Measurements from ENCODE around the gene LY86.

The LY86 gene

GRCh38 chr6:6623553-6623952 lies 35.0 kb downstream of the LY86 start:
- DNase-seq (ENCODE audit: low spot score): no peak

- DNase-seq (ENCODE audit: low spot score): no peak
Observed at GRCh38 chr6:6624269-6624990, 35.9 kb downstream of the LY86 start.

GRCh38 chr6:6626187-6626586 lies 37.7 kb downstream of the LY86 start:
- no peak for DNase-seq (ENCODE audit: low spot score)

DNA sequence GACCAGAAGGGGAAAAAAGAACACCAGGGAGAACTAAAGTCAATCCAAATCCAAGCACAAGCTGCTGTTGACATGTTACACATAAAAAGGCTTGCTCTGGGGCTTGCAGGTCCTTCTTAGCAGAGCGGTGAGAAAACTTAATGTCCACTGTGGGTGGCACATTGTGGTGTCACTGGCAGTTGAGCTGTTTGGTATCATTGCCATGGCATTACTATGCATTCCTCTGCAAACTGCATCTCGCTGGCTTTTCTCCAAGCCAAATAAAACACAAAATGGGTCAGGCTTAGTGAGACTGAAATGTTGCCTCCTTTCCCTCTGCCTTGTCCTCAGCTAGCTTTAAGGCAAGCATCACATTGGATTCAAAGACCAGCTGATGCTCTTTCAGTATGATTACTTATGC lies 40.9 kb downstream of the LY86 start:
- no peak for DNase-seq (ENCODE audit: low spot score)

DNA sequence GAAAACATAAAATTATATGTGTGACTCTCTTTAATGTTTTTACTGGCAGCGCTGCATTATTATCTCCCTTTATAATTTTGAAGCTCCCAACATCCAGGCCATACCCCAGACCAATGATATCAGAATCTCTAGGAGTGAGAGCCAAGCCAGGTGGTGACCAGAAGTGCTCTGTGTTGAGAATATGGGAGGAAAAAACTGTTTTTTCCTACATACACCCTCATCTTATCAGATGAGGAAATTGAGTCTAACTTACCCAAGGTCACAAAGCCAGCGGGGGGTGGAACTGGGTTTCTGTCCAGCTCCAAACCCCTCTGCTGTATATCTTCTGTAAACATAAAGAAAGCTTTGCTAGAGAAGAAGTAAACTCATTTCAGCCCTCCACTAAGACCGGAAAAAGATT lies 42.5 kb downstream of the LY86 start:
- no peak for DNase-seq (ENCODE audit: low spot score)

DNA sequence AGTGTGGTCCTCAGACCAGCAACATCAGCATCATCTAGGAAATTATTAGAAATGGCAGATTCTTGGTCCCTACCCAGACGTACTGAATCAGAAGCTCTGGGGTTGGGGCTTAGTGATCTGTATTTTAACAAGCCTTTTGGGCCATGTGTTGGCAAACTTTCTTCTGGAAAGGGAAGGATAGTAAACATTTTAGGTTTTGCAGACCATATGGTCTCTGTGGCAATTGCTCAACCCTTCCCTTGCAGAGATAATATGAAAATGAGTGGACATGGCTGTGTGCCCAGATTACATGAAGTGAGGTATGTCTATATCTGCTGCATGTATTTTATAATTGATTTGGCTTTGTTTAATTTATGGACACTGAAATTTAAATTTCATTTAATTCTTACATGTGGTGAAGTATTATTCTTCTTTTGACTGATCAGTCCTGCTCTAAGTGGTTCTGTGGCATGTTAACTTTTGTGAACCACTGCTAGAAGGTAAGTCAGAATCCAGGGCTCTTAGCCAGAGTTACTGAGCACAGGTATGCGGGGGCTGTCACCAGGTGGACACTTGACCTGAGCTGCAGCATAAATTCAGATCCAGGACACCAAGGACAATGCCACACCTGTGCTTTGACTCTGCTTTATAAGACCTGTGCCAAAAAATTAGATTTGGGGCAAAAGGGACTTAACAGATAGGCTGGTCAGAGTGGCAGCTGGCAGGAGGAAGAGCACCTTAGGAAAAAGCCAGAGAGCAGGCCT lies 43.2 kb downstream of the LY86 start:
- DNase-seq (ENCODE audit: low spot score): no peak

- no peak for DNase-seq (ENCODE audit: low spot score)
Observed at GRCh38 chr6:6633898-6634734, 45.6 kb downstream of the LY86 start.

DNA sequence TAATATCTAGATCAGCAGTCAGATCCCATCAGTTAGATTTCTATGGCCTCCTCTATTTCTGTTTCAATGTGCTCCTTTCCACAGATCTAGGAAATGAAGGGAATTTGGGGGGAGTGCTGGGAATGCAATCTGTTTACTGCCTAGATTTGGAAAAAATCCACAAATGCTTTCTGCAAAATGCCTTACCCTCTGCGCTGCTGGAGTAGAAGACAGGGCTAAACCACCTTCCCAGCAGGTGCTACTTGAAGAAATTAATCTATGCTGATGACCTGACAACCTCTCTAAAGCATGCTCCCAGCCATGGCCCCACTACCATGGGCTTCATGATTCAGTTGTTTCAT lies 46.2 kb downstream of the LY86 start:
- no peak for DNase-seq (ENCODE audit: low spot score)

- DNase-seq (ENCODE audit: low spot score): no peak
Observed at GRCh38 chr6:6635291-6635690, 46.8 kb downstream of the LY86 start.

- DNase-seq (ENCODE audit: low spot score): no peak
Observed at GRCh38 chr6:6635869-6636268, 47.3 kb downstream of the LY86 start.

GRCh38 chr6:6639572-6639971 lies 51.1 kb downstream of the LY86 start:
- DNase-seq (ENCODE audit: low spot score): no peak

DNA sequence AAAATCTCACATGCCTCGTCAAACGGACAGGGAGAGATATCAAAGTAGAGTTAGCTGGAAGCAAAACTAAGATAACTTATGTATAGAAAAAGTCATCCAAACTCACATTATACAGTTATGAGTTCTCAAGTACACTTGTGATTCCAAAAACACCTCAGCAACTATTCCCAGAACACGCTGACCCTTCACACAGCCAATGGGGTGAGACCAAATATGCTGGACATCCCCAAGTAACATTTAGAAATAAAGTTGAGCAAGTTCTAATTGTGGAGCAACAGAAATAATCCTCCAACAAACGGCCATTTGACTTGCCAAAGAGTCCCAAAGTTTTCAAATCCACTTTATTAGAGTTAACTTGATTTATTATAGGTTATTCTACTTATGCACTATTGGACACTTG lies 52.4 kb downstream of the LY86 start:
- no peak for DNase-seq (ENCODE audit: low spot score)

DNA sequence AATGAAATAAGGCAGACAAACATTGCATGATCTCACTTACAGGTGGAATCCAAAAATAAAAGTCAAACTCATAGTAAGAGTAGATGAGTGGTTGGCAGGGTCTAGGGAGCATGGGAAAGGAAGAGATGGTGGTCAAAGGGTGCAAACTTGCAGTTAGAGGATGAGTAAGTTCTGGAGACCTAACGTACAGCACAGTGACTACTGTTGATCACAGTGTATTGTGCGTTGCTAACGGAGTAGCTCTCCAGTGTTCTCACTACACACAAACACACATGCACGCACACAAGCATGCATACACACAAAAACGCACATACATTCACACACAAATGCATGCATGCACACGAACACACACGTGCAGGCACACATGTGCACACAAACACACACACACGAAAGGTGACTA lies 54.9 kb downstream of the LY86 start:
- DNase-seq (ENCODE audit: low spot score): no peak

GRCh38 chr6:6645261-6645917 lies 56.9 kb downstream of the LY86 start:
- no peak for DNase-seq (ENCODE audit: low spot score)

- no peak for DNase-seq (ENCODE audit: low spot score)
Observed at GRCh38 chr6:6646384-6646783, 57.9 kb downstream of the LY86 start.

- no peak for DNase-seq (ENCODE audit: low spot score)
Observed at GRCh38 chr6:6646859-6647258, 58.3 kb downstream of the LY86 start.

GRCh38 chr6:6648692-6649343 lies 60.3 kb downstream of the LY86 start:
- DNase-seq (ENCODE audit: low spot score): no peak

DNA sequence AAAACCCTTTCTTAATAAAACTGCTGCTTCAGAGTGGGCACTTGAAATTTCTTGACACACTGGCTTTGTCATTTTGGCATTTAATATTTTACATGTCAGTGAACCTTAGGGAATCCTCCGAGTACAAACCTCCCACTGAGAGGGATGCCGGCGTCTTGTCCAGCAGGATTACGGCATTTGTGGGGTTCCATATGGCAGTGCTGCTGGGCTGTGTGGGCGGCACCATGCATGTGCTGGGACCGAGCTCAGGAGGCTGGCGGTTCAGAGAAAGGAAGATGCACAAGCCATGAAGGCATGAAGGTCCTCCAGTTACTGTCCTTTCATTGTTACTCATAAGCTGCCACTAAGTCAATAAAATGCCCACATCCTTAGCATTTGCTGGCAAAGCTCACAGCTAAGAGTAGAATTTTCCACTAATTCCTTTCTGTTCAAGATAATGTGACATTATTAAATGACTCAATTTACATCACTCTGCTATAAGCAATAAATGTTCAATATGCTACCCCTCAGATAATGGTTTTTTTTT lies 61.4 kb downstream of the LY86 start:
- DNase-seq (ENCODE audit: low spot score): no peak

- DNase-seq (ENCODE audit: low spot score): no peak
Observed at GRCh38 chr6:6650839-6651238, 62.3 kb downstream of the LY86 start.

- DNase-seq (ENCODE audit: low spot score): no peak
Observed at GRCh38 chr6:6651335-6651734, 62.8 kb downstream of the LY86 start.

- DNase-seq (ENCODE audit: low spot score): no peak
Observed at GRCh38 chr6:6652932-6653331, 64.4 kb downstream of the LY86 start.

Measured in HuH-7 (cell line).